HEK293 (cell line): ENCODE data around the gene ROBO1.

Source experiments
- CTCF ChIA-PET: fragments of 350-600 bp; formaldehyde crosslinking; extraction: SDS; loops from one replicate; lab custom pipeline; 2021; ENCODE audit warnings: antibody characterized with exemption; lab: Yijun Ruan, JAX
- POLR2A ChIA-PET: fragments of 300-600 bp; formaldehyde crosslinking; extraction: SDS; loops from one replicate; lab custom pipeline; 2020; ENCODE audit warnings: antibody characterized with exemption, inconsistent platforms; lab: Yijun Ruan, JAX
- H3K27ac ChIP-seq: fragments of 200-500 bp; sonication (Bioruptor generic); 2 replicates; pipeline ENCODE4 v1.5.1; 2014; ENCODE audit warnings: low read depth, low read length, control low read depth, inconsistent platforms; ENCODE audit errors: extremely low read depth
- H3K36me3 ChIP-seq, 2 experiments: fragments of 200-500 bp in 1 of 2; sonication (Bioruptor generic) in 1 of 2; 1 replicate in 1 of 2; 2 replicates in 1 of 2; pipeline ENCODE4 v1.5.1; 2014 to 2017; ENCODE audit warnings: inconsistent platforms in 2 of 2, low read length in 2 of 2; ENCODE audit not compliant: control insufficient read depth in 2 of 2, insufficient read depth in 1 of 2
- H3K4me1 ChIP-seq: fragments of 200-500 bp; sonication (Bioruptor generic); 2 replicates; pipeline ENCODE4 v1.5.1; 2014; ENCODE audit warnings: mild to moderate bottlenecking, low read length, inconsistent platforms; ENCODE audit not compliant: control insufficient read depth, insufficient read depth
- H3K4me3 ChIP-seq: 2 replicates; pipeline ENCODE4 v1.5.1; 2011; ENCODE audit warnings: low read depth, mild to moderate bottlenecking, control low read depth, low read length, moderate library complexity
- H3K9me3 ChIP-seq: fragments of 200-500 bp; sonication (Bioruptor generic); 2 replicates; pipeline ENCODE4 v1.5.1; 2014; ENCODE audit warnings: low read depth, low read length, inconsistent platforms; ENCODE audit not compliant: control insufficient read depth, insufficient read depth
- RBAK ChIP-seq: fragments of 450-650 bp; formaldehyde crosslinking; IDR thresholded peaks from 2 replicates; pipeline ENCODE4 v1.5.1; 2016; ENCODE audit warnings: missing biosample characterization, missing genetic modification characterization
- TRIM28 ChIP-seq: IDR thresholded peaks from 2 replicates; pipeline ENCODE4 v1.6.1; 2011; ENCODE audit warnings: low read length, control low read depth, borderline replicate concordance
- ZBTB17 ChIP-seq: fragments of 450-650 bp; formaldehyde crosslinking; IDR thresholded peaks from 2 replicates; pipeline ENCODE4 v1.5.1; 2016; ENCODE audit warnings: missing biosample characterization, missing genetic modification characterization
- ZEB2 ChIP-seq: fragments of 450-650 bp; formaldehyde crosslinking; IDR thresholded peaks from 2 replicates; pipeline ENCODE4 v1.5.1; 2016; ENCODE audit warnings: missing biosample characterization, missing genetic modification characterization
- ZNF10 ChIP-seq: fragments of 450-650 bp; formaldehyde crosslinking; IDR thresholded peaks from 2 replicates; pipeline ENCODE4 v1.5.1; 2017; ENCODE audit warnings: missing biosample characterization, missing genetic modification characterization
- ZNF114 ChIP-seq: fragments of 450-650 bp; formaldehyde crosslinking; IDR thresholded peaks from 2 replicates; pipeline ENCODE4 v1.5.0; 2017; ENCODE audit warnings: missing biosample characterization, missing genetic modification characterization
- ZNF121 ChIP-seq: fragments of 450-650 bp; formaldehyde crosslinking; IDR thresholded peaks from 2 replicates; pipeline ENCODE4 v1.5.1; 2016; ENCODE audit warnings: missing biosample characterization, missing genetic modification characterization
- ZNF138 ChIP-seq: fragments of 450-650 bp; formaldehyde crosslinking; IDR thresholded peaks from 2 replicates; pipeline ENCODE4 v1.5.1; 2016; ENCODE audit warnings: missing biosample characterization, missing genetic modification characterization, borderline replicate concordance
- ZNF146 ChIP-seq: fragments of 450-650 bp; formaldehyde crosslinking; IDR thresholded peaks from 2 replicates; pipeline ENCODE4 v1.5.1; 2016; ENCODE audit warnings: missing biosample characterization, missing genetic modification characterization
- ZNF174 ChIP-seq: fragments of 450-650 bp; formaldehyde crosslinking; IDR thresholded peaks from 2 replicates; pipeline ENCODE4 v1.5.0; 2017; ENCODE audit warnings: missing biosample characterization, mild to moderate bottlenecking, missing genetic modification characterization
- ZNF2 ChIP-seq: fragments of 450-650 bp; formaldehyde crosslinking; IDR thresholded peaks from 2 replicates; pipeline ENCODE4 v1.5.1; 2016; ENCODE audit warnings: missing biosample characterization, missing genetic modification characterization
- ZNF274 ChIP-seq, 2 experiments: fragments of 200-500 bp in 1 of 2; fragments of 450-650 bp in 1 of 2; sonication (Bioruptor generic) in 1 of 2; formaldehyde crosslinking in 1 of 2; IDR thresholded peaks; 2 replicates each; pipeline versions ENCODE4 v1.5.1 to v1.6.1; 2014 to 2016; ENCODE audit warnings: borderline replicate concordance in 1 of 2, inconsistent platforms in 1 of 2, low read length in 1 of 2, missing biosample characterization in 1 of 2, missing genetic modification characterization in 1 of 2
- ZNF324 ChIP-seq: fragments of 450-650 bp; formaldehyde crosslinking; IDR thresholded peaks from 2 replicates; pipeline ENCODE4 v1.5.1; 2016; ENCODE audit warnings: missing biosample characterization, missing genetic modification characterization
- ZNF366 ChIP-seq: fragments of 450-650 bp; formaldehyde crosslinking; conservative IDR thresholded peaks from 2 replicates; pipeline ENCODE4 v1.5.1; 2016; ENCODE audit warnings: missing biosample characterization, missing genetic modification characterization
- ZNF404 ChIP-seq: fragments of 450-650 bp; formaldehyde crosslinking; IDR thresholded peaks from 2 replicates; pipeline ENCODE4 v1.5.1; 2017; ENCODE audit warnings: missing biosample characterization, missing genetic modification characterization
- ZNF560 ChIP-seq: fragments of 450-650 bp; formaldehyde crosslinking; IDR thresholded peaks from 2 replicates; pipeline ENCODE4 v1.5.1; 2017; ENCODE audit warnings: missing biosample characterization, missing genetic modification characterization, borderline replicate concordance
- ZNF626 ChIP-seq: fragments of 450-650 bp; sonication (Bioruptor Pico); formaldehyde crosslinking; IDR thresholded peaks from 2 replicates; pipeline ENCODE4 v1.5.1; 2018; ENCODE audit warnings: missing biosample characterization, missing genetic modification characterization, inconsistent platforms
- ZNF629 ChIP-seq: fragments of 450-650 bp; formaldehyde crosslinking; IDR thresholded peaks from 2 replicates; pipeline ENCODE4 v1.5.1; 2017; ENCODE audit warnings: missing biosample characterization, missing genetic modification characterization
- ZNF707 ChIP-seq: fragments of 450-650 bp; formaldehyde crosslinking; IDR thresholded peaks from 2 replicates; pipeline ENCODE4 v1.5.1; 2016; ENCODE audit warnings: missing biosample characterization, missing genetic modification characterization
- TF ChIP-seq, protein P1 (sequence below): fragments of 450-650 bp; formaldehyde crosslinking; IDR thresholded peaks from 2 replicates; pipeline ENCODE4 v1.5.1; 2016; ENCODE audit warnings: missing biosample characterization, missing genetic modification characterization
- TF ChIP-seq, protein P2 (sequence below): fragments of 450-650 bp; formaldehyde crosslinking; IDR thresholded peaks from 2 replicates; pipeline ENCODE4 v1.5.0; 2017; ENCODE audit warnings: missing biosample characterization, missing genetic modification characterization, borderline replicate concordance
- TF ChIP-seq, protein P3 (sequence below): IDR thresholded peaks from 2 replicates; pipeline ENCODE4 v1.6.1; 2011; ENCODE audit warnings: mild to moderate bottlenecking, low read depth, low read length, borderline replicate concordance
- TF ChIP-seq, protein P4 (sequence below): sonication (generic); formaldehyde crosslinking; IDR thresholded peaks from 2 replicates; pipeline ENCODE4 v1.8.1; 2022; ENCODE audit warnings: mild to moderate bottlenecking, moderate library complexity, missing genetic modification reagents
- TF ChIP-seq, protein P5 (sequence below): fragments of 450-650 bp; IDR thresholded peaks from 2 replicates; pipeline ENCODE4 v1.5.1; 2018; ENCODE audit warnings: missing biosample characterization, mild to moderate bottlenecking, missing genetic modification characterization

Gene ROBO1

DNA sequence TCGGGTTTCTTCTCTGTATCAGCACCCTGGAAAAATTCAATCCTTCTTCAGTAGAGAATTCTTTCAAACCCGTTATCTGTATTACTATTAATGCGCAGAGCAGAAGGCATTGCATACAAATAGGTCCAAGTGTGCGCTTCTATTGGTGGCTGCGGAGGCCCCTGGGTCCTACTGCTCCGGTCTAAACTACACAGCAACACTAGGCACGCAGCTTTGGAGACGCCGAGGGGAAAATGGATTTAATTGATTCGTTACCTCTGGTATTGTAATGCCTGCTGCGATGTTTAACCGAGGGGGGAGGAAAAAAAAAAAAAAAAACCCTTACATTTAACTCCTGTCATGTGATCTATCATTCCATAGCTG is at the start of gene ROBO1:
ROBO1 (minus strand) TSS at position 94 of the 363 bp plus-strand sequence.
- Histone ChIP-seq H3K4me1 (no peaks in the 10 kb centered on the region), H3K36me3 (no peaks in the 10 kb centered on the region), H3K27ac (no peak within 1 kb of the TSS), H3K9me3 (no peaks in the 10 kb centered on the region)
- CTCF ChIA-PET, result no interaction called here
- TF ChIP-seq ZNF404 (no peak), RBAK (tag by site-specific recombination) (no peak), ZNF10 (tag by site-specific recombination) (no peak), TRIM28 (no peak), ZNF138 (tag by site-specific recombination) (no peak), ZNF626 (no peak), ZNF560 (tag by site-specific recombination) (no peak), ZNF707 (tag by site-specific recombination) (no peak), ZNF174 (tag by site-specific recombination) (no peak), ZEB2 (tag by site-specific recombination) (no peak), ZNF121 (no peak), ZNF629 (no peak)
- TF ChIP-seq, protein P1, sequence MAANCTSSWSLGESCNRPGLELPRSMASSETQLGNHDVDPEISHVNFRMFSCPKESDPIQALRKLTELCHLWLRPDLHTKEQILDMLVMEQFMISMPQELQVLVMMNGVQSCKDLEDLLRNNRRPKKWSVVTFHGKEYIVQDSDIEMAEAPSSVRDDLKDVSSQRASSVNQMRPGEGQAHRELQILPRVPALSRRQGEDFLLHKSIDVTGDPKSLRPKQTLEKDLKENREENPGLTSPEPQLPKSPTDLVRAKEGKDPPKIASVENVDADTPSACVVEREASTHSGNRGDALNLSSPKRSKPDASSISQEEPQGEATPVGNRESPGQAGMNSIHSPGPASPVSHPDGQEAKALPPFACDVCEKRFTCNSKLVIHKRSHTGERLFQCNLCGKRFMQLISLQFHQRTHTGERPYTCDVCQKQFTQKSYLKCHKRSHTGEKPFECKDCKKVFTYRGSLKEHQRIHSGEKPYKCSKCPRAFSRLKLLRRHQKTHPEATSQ (tag by site-specific recombination), result no peak
- TF ChIP-seq, protein P2, sequence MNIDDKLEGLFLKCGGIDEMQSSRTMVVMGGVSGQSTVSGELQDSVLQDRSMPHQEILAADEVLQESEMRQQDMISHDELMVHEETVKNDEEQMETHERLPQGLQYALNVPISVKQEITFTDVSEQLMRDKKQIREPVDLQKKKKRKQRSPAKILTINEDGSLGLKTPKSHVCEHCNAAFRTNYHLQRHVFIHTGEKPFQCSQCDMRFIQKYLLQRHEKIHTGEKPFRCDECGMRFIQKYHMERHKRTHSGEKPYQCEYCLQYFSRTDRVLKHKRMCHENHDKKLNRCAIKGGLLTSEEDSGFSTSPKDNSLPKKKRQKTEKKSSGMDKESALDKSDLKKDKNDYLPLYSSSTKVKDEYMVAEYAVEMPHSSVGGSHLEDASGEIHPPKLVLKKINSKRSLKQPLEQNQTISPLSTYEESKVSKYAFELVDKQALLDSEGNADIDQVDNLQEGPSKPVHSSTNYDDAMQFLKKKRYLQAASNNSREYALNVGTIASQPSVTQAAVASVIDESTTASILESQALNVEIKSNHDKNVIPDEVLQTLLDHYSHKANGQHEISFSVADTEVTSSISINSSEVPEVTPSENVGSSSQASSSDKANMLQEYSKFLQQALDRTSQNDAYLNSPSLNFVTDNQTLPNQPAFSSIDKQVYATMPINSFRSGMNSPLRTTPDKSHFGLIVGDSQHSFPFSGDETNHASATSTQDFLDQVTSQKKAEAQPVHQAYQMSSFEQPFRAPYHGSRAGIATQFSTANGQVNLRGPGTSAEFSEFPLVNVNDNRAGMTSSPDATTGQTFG (tag by site-specific recombination), result no peak
- TF ChIP-seq, protein P3, sequence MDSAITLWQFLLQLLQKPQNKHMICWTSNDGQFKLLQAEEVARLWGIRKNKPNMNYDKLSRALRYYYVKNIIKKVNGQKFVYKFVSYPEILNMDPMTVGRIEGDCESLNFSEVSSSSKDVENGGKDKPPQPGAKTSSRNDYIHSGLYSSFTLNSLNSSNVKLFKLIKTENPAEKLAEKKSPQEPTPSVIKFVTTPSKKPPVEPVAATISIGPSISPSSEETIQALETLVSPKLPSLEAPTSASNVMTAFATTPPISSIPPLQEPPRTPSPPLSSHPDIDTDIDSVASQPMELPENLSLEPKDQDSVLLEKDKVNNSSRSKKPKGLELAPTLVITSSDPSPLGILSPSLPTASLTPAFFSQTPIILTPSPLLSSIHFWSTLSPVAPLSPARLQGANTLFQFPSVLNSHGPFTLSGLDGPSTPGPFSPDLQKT, result no peak
- TF ChIP-seq, all 188 proteins: peak for 0
- H3K4me3 ChIP-seq, result peak within 1 kb of the TSS; percentile 42
- POLR2A ChIA-PET, result no interaction called here

DNA sequence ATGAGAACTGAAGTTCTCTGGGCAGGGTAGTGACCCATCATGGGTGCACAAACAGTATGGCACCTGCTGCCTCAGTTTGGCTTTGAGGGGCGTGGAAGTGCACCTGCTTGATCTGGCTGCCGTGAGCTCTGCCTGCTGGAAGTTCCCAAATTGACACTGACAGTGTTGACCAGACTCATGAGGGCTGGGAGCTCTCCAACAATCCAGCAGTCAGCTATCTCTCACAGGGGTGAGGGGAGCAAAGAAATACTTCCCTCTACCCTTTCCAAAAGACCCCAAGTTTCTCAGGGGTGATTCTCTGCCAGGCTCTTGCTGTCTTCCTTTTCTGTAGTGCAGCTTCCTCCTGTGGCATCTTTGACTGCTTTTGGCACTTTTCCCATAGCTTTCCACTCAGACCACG is 49.4 kb upstream of the ROBO1 start:
- Histone ChIP-seq H3K4me1 (no peaks in the 10 kb centered on the region), H3K36me3 (no peaks in the 10 kb centered on the region), H3K4me3 (no peak overlapping the region), H3K9me3 (no peaks in the 10 kb centered on the region), H3K27ac (no peak overlapping the region)
- TF ChIP-seq ZNF324 (tag by site-specific recombination) (no peak), ZNF366 (tag by site-specific recombination) (no peak), ZNF274 (IDR thresholded peaks at IDR 0.05; ENCODE audit: low read length) (no peak), ZNF274 (tag by site-specific recombination; IDR thresholded peaks at IDR 0.05; ENCODE audit: borderline replicate concordance) (no peak), ZBTB17 (tag by site-specific recombination) (no peak), ZNF146 (tag by site-specific recombination) (no peak), ZNF138 (tag by site-specific recombination) (no peak), ZNF114 (tag by site-specific recombination) (no peak), ZNF2 (no peak)
- TF ChIP-seq, protein P4, sequence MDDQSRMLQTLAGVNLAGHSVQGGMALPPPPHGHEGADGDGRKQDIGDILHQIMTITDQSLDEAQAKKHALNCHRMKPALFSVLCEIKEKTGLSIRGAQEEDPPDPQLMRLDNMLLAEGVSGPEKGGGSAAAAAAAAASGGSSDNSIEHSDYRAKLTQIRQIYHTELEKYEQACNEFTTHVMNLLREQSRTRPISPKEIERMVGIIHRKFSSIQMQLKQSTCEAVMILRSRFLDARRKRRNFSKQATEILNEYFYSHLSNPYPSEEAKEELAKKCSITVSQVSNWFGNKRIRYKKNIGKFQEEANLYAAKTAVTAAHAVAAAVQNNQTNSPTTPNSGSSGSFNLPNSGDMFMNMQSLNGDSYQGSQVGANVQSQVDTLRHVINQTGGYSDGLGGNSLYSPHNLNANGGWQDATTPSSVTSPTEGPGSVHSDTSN, result no peak
- TF ChIP-seq, protein P5, sequence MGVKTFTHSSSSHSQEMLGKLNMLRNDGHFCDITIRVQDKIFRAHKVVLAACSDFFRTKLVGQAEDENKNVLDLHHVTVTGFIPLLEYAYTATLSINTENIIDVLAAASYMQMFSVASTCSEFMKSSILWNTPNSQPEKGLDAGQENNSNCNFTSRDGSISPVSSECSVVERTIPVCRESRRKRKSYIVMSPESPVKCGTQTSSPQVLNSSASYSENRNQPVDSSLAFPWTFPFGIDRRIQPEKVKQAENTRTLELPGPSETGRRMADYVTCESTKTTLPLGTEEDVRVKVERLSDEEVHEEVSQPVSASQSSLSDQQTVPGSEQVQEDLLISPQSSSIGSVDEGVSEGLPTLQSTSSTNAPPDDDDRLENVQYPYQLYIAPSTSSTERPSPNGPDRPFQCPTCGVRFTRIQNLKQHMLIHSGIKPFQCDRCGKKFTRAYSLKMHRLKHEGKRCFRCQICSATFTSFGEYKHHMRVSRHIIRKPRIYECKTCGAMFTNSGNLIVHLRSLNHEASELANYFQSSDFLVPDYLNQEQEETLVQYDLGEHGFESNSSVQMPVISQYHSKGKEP, result no peak
- CTCF ChIA-PET, result no interaction called here
- POLR2A ChIA-PET, result no interaction called here
